T47D (cell line): ENCODE data around the gene CSNK1D.

ENCODE experiments used
- DNase-seq, 2 experiments: peaks; one replicate each; pipeline versions ENCODE4 v3.0.0 to v3.0.0-alpha.2; 2011 to 2012; ENCODE audit warnings: low read depth in 1 of 2, low spot score in 1 of 2
- JUND ChIP-seq: IDR thresholded peaks from 2 replicates; pipeline ENCODE4 v1.6.1; 2012; ENCODE audit warnings: low read depth
- in situ Hi-C: cut with HindIII; loops from 2 replicates; pipeline ENCODE4 v1.10.0; 2016; ENCODE audit warnings: low sequenced_read_pairs, low pct_unique_long_range_greater_than_20kb

CSNK1D gene

GRCh38 chr17:82239926-82240505 is 33.5 kb downstream of the CSNK1D start:
- no peak for TF ChIP-seq JUND
- DNase-seq = peak in 1 of 2 experiments; percentile 60
- in situ Hi-C loops = no loop called here

DNA sequence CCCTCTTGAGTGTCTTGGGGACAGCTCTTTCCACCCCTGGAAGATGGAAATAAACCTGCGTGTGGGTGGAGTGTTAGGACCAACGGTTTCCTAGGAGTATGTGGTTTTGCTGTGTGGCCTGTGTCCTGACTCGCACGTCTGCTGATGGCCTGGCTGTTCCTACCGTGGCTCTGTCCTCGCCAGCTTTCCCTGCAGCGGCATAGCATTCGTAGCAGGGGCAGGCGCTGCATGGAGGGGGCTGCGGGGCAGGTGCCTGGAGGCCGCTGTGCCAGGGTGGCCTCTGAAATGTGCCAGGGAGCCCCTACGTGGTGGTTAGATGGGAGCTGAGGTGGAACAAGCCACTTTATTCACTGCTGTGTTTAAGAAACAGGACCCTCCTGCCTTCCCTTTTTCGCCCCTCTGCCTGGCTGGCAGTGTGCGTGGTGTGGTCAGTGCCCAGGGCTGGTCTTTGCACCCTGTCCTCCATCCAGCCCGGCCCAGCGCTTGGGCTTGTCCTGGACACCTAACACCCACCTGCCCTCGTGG is 34.0 kb downstream of the CSNK1D start:
- in situ Hi-C loops = no loop called here
- TF ChIP-seq JUND = no peak

GRCh38 chr17:82238472-82239201 is 34.9 kb downstream of the CSNK1D start:
- in situ Hi-C loops = no loop called here
- TF ChIP-seq JUND = no peak
- DNase-seq = peak; percentile 91 to 96

More for the DNA sequence above, 34.0 kb downstream of the CSNK1D start:
- no peak for DNase-seq

- in situ Hi-C loops = no loop called here
- DNase-seq = no peak
- no peak for TF ChIP-seq JUND
Observed at GRCh38 chr17:82237746-82238471, 35.6 kb downstream of the CSNK1D start.

DNA sequence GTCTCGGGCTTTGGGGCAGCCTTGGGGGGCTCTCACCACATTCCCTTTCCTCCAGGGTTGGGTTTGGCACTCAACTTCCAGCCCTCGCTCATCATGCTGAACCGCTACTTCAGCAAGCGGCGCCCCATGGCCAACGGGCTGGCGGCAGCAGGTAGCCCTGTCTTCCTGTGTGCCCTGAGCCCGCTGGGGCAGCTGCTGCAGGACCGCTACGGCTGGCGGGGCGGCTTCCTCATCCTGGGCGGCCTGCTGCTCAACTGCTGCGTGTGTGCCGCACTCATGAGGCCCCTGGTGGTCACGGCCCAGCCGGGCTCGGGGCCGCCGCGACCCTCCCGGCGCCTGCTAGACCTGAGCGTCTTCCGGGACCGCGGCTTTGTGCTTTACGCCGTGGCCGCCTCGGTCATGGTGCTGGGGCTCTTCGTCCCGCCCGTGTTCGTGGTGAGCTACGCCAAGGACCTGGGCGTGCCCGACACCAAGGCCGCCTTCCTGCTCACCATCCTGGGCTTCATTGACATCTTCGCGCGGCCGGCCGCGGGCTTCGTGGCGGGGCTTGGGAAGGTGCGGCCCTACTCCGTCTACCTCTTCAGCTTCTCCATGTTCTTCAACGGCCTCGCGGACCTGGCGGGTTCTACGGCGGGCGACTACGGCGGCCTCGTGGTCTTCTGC is 36.3 kb downstream of the CSNK1D start:
- no peak for TF ChIP-seq JUND
- in situ Hi-C loops = no loop called here
- DNase-seq = no peak

GRCh38 chr17:82236142-82236971 is 37.1 kb downstream of the CSNK1D start:
- in situ Hi-C loops = no loop called here
- TF ChIP-seq JUND = no peak
- peak; percentile 82 to 87 for DNase-seq

- in situ Hi-C loops = no loop called here
- no peak for TF ChIP-seq JUND
- DNase-seq = peak in 1 of 2 experiments; percentile 78
Observed at GRCh38 chr17:82235775-82236141, 37.7 kb downstream of the CSNK1D start.

DNA sequence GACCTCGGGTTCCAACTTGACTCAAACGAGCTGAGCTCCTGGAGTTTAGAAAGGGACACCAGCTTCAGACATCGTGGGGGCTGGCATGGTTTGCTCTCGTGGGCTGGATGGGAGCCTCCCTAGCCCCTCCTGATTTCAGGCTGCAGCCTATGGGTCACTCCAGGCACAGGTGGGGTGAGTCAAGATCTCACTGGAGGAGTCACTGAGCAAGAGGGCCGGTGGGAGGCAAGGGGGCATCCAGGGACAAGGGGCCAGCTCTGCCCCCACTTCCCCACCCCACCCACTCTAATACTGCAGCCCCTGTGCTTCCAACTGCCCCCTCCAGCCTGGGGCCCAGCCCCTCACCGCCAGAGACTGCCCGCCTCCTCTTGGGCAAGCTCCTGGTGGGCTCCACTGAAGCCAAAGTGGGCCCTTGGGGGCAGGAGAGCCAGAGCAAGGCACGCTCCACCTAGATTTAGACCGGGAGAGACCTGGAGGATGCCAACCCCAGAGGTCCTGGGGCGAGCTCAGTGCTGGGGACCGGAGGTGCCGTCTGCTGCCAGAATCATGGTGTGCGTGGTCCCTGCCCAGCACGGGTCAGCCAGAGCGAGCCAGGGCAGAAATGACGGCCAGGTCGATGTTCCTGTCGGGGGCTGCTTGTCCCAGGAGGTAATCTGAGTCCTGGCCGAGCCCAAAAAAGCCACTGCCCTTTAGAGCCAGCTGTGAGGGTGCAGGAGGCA is 38.3 kb downstream of the CSNK1D start:
- TF ChIP-seq JUND = no peak
- no peak for DNase-seq
- in situ Hi-C loops = no loop called here

- no peak for TF ChIP-seq JUND
- in situ Hi-C loops = no loop called here
- peak in 1 of 2 experiments; percentile 92 for DNase-seq
Observed at GRCh38 chr17:82234211-82235055, 39.1 kb downstream of the CSNK1D start.
